DMS153 (cell line): Measurements from ENCODE around the gene ADCY2.

ENCODE experiments used
- DNase-seq: peaks from one replicate; lab custom pipeline; 2025; lab: John Stamatoyannopoulos, UW

ADCY2 gene

DNA sequence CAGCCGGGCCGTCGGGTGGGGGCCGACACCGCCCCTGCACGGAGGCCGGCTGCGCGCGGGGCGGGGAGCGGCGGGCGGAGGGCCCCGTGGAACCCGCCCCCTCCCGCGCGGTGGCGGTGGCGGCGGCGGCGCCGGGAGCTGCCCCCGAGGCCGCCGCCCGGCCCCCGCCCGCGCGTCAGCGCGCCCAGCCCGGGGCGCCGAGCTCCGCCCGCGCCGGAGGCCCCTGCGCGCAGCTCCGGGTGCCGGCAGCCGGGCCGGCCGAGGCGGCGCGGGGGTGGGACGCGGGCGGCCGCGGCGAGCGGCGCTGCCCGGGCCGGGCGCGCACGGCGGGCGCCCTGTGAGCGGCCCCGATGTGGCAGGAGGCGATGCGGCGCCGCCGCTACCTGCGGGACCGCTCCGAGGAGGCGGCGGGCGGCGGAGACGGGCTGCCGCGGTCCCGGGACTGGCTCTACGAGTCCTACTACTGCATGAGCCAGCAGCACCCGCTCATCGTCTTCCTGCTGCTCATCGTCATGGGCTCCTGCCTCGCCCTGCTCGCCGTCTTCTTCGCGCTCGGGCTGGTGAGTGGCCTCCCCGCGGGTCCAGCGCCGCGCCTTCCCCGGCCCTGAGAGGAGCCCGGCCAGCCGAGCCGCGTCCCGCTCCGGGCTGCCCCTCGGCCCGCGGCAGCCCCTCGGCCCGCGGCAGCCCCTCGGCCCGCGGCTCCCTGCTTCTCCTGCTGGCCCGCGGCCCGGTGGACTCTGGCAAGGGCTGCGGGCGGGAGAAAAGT, at the start of gene ADCY2:
Gene ADCY2 (plus strand): TSS at position 192 of the 766 bp plus-strand sequence. CDS start 159 bp downstream, at position 351.
- DNase-seq: peak; percentile 35

DNA sequence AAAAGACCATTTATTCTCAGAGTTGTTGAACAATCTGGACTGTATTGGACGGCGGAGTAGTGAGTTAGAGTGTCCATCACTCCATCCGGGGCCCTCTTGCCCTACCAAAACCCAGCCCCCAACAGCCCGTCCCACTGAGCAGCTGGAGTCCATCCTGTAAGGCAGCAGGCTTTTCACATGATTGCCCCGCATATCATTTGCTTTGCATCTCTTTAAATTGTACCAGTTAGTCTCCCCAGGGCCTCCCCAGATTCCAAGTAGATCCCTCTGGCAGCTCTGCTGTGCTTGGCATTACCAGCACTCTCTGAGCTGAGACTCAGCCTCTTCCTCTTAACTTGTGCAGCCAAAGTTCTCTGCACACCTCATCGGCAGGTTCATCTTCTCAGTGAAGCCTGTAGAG, 48.6 kb upstream of the ADCY2 start:
- no peak for DNase-seq

- DNase-seq: no peak
Measured at GRCh38 chr5:7348168-7348854, 47.6 kb upstream of the ADCY2 start.

DNA sequence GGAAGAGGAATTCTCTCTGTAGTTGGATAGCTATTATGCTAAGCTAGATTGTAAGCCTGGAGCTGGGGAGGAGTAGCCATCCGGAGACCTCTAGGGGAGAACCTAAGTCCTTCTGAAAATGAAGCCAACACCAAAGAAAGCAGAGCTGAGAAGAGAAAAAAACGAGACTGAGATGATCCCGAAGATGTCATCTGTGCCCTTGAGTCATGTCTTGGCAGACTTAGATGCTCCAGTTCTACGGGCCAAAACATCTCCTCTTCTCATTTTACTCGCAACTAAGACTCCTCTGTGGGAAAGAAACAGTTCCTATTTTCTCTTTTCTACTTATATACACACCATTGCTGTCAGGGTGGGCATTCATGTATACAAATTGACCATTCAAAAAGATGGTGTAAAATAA, 34.3 kb upstream of the ADCY2 start:
- no peak for DNase-seq

DNA sequence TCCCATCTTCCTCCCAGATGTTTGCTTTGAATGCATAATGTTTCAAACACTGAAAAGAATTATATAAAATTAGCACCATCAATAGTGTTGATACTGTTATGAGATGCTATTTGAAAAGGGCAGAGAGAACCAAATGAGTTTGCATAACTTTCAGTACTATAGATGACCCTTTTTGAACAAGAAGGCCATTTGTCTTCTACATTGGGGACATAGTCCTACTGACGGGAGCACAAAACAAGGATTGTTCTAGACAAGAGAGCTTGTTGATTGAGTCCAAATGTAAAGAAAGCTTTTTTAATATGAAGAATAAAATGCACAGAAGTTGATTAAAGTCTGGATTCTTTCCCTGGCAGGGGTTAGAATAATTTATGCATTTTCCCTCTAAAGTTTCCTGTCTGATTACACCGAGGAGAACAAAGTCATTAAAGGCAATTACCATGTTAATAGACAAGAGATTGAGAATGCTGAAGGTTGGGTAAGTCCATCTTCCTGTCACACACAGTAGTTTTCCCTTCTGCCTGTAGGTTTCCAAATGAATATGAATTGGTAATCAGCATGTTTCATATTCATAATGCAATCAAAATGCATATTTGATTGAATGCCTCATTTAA, 32.8 kb upstream of the ADCY2 start:
- no peak for DNase-seq

- no peak for DNase-seq
Measured at GRCh38 chr5:7364226-7364875, 31.6 kb upstream of the ADCY2 start.

- DNase-seq: no peak
Measured at GRCh38 chr5:7367780-7368179, 28.2 kb upstream of the ADCY2 start.

GRCh38 chr5:7372399-7372798, 23.5 kb upstream of the ADCY2 start:
- DNase-seq: no peak

- no peak for DNase-seq
Measured at GRCh38 chr5:7374186-7374585, 21.8 kb upstream of the ADCY2 start.

GRCh38 chr5:7375457-7375856, 20.5 kb upstream of the ADCY2 start:
- no peak for DNase-seq

GRCh38 chr5:7376871-7377270, 19.1 kb upstream of the ADCY2 start:
- DNase-seq: no peak

- no peak for DNase-seq
Measured at GRCh38 chr5:7377761-7378160, 18.2 kb upstream of the ADCY2 start.

GRCh38 chr5:7382588-7382987, 13.3 kb upstream of the ADCY2 start:
- DNase-seq: no peak

DNA sequence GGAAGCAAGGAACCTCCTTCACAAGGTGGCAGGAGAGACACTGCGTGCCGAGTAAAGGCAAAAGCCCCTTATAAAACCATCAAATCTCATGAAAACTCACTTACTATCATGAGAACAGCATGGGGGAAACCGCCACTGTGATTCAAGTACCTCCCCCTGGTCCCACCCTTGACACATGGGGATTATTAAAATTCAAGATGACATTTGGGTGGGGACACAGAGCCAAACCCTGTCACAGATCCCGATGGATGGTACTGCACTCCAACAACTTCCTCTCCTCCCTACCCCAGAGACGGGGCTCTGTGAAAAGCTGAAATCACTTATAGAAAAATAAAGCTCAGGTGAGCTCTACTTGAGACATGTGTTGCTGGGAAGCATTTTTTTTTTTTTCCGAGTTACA, 10.3 kb upstream of the ADCY2 start:
- DNase-seq: no peak

GRCh38 chr5:7388553-7388952, 7.4 kb upstream of the ADCY2 start:
- no peak for DNase-seq

- no peak for DNase-seq
Measured at GRCh38 chr5:7391215-7391614, 4.7 kb upstream of the ADCY2 start.

DNA sequence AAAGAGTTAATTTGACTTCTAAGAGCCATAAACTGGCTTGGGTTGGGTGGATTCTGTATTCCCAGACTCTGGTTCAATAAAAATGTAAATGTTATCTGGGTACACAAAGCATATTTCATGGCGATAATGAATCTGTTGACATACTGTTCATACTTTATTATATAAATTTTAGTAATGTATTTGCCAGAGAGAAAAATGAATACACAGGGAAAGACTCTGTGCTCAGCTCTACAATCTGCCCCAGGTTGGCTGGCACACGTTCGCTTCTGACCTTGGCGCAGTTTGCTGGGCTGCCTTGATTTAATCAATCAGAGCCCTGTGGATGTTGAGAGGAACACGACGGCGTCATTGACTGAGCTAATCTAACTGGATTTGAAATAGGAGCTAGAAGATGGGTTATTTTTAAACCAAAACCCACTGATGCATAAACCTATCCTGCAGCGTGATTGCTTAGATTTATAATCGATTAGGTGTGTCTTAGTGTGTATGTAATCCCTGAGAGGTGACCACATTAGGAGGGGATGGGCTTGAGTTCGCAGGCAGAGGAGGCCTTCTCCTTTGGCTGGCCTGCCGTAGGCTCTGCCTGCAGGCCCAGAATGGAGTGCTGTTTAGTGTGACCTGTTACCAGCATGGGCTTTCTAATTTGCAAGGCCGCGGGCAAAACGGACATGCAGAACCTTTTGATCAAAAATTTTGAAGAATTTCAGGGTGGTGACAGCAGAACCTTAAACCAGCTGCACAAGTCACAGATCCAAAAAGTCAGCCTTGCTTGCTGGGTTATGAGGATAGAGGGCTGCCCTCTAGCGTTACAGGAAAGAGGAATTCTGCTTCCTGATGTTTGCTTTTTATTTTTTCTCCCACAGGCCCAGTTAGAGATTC, 3.9 kb upstream of the ADCY2 start:
- DNase-seq: peak; percentile 69

DNA sequence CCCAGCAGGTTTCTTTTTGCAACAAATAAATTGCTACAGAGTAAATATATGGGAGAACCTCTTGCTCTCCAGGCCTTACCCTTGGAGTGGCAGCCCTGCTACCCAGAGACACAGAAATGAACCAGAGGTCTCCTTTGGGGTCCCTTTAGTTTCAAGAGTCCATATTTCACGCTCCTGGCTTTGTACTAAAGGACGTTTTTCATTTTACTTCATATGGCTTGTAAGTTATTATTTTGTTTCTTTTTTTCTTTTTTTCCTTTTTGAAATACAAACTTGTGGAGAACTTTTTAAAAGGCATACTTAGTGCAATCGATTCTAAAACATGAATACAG, 3.3 kb upstream of the ADCY2 start:
- DNase-seq: no peak

DNA sequence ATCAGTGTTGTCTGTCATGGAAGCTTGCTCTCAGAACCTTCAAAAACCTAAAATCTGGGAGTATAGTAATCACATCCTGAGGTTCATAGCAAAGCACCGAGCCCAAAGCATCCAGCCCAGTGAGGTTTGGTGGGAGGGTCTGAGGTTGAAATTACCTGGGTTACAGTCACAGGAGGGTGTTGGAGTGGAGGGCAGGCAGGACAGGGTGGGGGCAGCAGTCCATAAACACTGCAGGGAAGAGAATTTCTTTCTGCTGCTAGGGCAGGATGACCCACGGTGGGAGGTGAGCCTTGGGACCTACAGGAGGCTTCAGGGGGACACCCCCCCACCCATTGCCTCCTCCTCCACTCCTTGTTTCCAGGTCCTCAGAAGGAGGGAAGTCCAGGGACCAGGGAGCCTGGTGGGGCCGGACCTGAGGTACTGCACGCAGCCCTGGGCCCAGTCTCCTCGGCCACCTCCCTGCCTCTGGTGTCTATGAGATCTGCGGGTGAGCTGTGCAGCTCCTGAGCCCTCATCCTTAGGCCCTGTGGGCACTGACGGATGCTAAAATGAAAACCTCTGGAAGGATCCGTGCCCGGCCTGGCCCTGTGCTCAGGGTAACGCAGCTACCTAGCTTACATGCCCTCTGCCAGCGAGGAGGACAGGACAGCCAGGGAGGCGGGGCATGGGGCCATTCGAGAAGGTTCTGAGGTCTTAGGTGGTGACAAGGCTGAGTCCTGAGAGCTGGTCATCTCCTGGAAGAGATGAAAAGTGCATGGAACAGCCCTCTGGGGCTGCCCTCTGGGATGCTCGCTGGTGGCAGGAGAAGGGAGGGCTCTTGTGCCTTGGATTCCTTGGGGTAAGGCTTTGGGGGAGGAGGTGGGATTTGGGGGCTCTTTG, 1.8 kb upstream of the ADCY2 start:
- no peak for DNase-seq

- DNase-seq: no peak
Measured at GRCh38 chr5:7394889-7395431, 978 bp upstream of the ADCY2 start.
